Measurements from ENCODE around the gene BAHD1.

DNA sequence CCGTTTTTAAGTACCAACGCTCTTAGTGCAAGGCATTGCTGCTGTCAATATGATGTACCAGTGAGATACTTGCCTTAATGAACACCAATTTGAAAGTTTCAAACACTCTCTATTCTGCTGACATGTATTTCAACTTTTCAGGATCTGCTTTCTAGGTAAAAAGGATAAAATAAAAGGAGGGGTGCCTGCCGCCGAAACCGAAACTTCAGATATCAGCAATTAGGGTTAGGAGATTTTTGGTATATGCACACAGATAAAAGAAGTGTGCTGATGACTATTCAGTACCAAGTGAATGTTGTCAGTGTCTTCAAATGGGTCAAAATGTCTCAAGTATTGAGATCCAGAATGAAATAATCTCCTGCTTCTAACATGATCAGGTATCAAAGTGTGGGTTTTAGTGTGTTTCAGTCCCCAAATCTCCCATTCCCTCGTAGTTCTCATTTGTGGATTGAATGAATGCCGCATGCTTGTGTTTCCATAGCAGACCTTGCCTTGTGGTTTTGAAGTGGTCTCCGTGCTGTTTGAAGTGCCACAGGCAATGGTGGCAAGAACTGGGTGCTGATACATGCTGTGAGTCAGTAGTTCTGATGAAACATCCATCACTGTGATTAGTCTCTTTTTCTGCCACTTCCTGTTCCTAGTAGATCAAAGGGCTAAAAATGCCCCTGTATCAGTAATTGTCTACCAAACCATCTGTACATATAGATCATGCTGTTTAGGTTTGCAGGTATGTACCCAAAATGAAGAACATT, 52.5 kb downstream of the BAHD1 start:
- TF ChIP-seq CTCF (IDR thresholded peaks at IDR 0.05) (no peak), EZH2 (IDR thresholded peaks at IDR 0.05; ENCODE audit: borderline replicate concordance, insufficient read depth, low read depth, low read length, poor library complexity, severe bottlenecking) (no peak)

All from B cell (primary cell).